ENCODE data around the gene POLR3F. TPM values are rescaled to one million over a fixed set of nuclear protein-coding genes. Genes with fewer than 3 reads are reported as not detected.

POLR3F gene
- total and polyA plus RNA-seq, 10 donors = 6.7 to 12.0 (median 7.7) TPM

DNA sequence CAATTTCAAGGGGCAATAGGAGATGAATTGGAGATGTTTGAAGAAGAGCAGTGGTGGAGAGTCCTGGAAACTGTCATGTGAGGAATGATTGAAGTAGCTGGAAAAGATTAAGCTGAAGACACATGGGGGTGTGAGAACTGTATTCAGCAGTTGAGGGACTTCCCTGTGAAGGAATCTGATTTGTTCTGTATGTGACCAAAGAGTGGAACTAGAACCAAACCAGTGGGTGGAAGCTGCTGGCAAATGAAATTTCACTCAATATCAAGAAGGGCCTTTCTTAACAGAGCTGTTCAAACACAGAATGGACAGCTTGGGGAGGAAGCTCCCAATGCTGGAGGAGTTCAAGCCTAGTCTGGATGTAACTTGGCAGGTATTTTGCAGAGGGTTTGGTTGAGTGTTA, 61.9 kb downstream of the POLR3F start:
- H3K4me3 ChIP-seq = no peak overlapping the region
- no peaks in the 10 kb centered on the region for H3K27me3 ChIP-seq (replicated peaks in 1 of 7)

DNA sequence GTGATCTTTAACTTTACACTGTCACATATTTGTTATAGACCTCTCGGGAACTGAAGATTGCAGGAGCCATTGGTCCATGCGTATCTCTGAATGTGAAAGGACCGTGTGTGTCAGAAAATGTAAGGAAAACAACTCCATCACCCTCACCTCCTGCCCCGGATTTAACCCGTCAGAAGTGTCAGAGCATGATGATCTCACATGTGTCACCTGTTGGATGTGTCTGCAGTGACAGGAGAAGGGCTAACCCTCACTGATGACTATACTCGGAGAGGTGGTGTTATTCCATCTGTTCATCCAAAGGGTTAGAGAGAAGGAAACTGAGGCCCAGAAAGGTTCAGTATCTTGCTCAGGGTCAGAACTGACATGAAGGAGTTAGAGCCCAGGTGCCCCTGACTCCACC, 65.4 kb downstream of the POLR3F start:
- 83 to 96% (median 94%) methylated on average over 6 of the region's 6 CpGs for WGBS, 5 donors
- Histone ChIP-seq H3K4me3 (no peak overlapping the region), H3K4me1 (no peaks in the 10 kb centered on the region), H3K9me3 (no peaks in the 10 kb centered on the region), H3K36me3 (peaks cover 3 to 100% (median 86%) of the 10 kb centered on the region in 6 donors), H3K27me3 (replicated peaks in 1 of 7) (no peaks in the 10 kb centered on the region), H3K27ac (no peak overlapping the region)
- TF ChIP-seq, protein P1, sequence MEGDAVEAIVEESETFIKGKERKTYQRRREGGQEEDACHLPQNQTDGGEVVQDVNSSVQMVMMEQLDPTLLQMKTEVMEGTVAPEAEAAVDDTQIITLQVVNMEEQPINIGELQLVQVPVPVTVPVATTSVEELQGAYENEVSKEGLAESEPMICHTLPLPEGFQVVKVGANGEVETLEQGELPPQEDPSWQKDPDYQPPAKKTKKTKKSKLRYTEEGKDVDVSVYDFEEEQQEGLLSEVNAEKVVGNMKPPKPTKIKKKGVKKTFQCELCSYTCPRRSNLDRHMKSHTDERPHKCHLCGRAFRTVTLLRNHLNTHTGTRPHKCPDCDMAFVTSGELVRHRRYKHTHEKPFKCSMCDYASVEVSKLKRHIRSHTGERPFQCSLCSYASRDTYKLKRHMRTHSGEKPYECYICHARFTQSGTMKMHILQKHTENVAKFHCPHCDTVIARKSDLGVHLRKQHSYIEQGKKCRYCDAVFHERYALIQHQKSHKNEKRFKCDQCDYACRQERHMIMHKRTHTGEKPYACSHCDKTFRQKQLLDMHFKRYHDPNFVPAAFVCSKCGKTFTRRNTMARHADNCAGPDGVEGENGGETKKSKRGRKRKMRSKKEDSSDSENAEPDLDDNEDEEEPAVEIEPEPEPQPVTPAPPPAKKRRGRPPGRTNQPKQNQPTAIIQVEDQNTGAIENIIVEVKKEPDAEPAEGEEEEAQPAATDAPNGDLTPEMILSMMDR (IDR thresholded peaks at IDR 0.05 in 8 of 11, conservative IDR thresholded peaks at IDR 0.05 in 3 of 11) = no peak
- no peak for TF ChIP-seq POLR2A (IDR thresholded peaks at IDR 0.05)
- TF ChIP-seq POLR2AphosphoS5 (IDR thresholded peaks at IDR 0.05) = no peak
- no peak for DNase-seq
- intact Hi-C loops (cut with DNase I; ENCODE audit: low total_unique reads) = no loop called here

More for the DNA sequence above, 61.9 kb downstream of the POLR3F start:
- Histone ChIP-seq H3K27ac (no peak overlapping the region), H3K9me3 (no peaks in the 10 kb centered on the region), H3K4me1 (no peaks in the 10 kb centered on the region), H3K36me3 (peaks cover 5 to 100% (median 95%) of the 10 kb centered on the region in 6 donors)
- intact Hi-C loops (cut with DNase I; ENCODE audit: low total_unique reads) = no loop called here
- no peak for DNase-seq
- no peak for TF ChIP-seq POLR2A (IDR thresholded peaks at IDR 0.05)
- no peak for TF ChIP-seq POLR2AphosphoS5 (IDR thresholded peaks at IDR 0.05)
- TF ChIP-seq, protein P1 (IDR thresholded peaks at IDR 0.05 in 8 of 11, conservative IDR thresholded peaks at IDR 0.05 in 3 of 11) = no peak

DNA sequence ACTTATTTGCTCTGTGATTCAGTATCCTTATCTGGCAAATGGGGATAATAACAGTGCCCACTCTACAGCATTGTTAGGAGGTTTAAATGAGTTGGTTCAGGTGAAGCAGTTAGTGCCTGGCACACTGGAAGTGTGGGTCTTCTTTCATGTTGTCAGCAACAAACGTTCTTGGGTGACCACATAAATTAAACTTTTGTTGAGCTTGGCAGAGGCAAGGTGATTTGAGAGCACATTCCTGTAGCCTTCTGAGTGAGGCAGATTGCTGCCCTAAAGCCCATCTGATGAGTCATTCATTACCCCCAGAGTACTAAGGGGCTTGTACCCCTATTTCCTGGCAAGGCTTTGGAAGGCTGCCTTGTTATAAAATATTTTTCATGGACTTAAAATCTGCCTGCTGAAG, 66.3 kb downstream of the POLR3F start:
- peaks cover 2 to 100% (median 84%) of the 10 kb centered on the region in 6 donors for H3K36me3 ChIP-seq
- no peaks in the 10 kb centered on the region for H3K9me3 ChIP-seq
- no peak for DNase-seq
- intact Hi-C loops (cut with DNase I; ENCODE audit: low total_unique reads) = no loop called here
- no peaks in the 10 kb centered on the region for H3K27me3 ChIP-seq (replicated peaks in 1 of 7)
- H3K4me1 ChIP-seq = no peaks in the 10 kb centered on the region
- 57 to 74% (median 69%) methylated on average over 1 of the region's 1 CpG for WGBS, 5 donors
- H3K4me3 ChIP-seq = no peak overlapping the region
- TF ChIP-seq POLR2A (IDR thresholded peaks at IDR 0.05) (no peak), POLR2AphosphoS5 (IDR thresholded peaks at IDR 0.05) (no peak)
- TF ChIP-seq, protein P1 (IDR thresholded peaks at IDR 0.05 in 8 of 11, conservative IDR thresholded peaks at IDR 0.05 in 3 of 11) = no peak
- no peak overlapping the region for H3K27ac ChIP-seq

DNA sequence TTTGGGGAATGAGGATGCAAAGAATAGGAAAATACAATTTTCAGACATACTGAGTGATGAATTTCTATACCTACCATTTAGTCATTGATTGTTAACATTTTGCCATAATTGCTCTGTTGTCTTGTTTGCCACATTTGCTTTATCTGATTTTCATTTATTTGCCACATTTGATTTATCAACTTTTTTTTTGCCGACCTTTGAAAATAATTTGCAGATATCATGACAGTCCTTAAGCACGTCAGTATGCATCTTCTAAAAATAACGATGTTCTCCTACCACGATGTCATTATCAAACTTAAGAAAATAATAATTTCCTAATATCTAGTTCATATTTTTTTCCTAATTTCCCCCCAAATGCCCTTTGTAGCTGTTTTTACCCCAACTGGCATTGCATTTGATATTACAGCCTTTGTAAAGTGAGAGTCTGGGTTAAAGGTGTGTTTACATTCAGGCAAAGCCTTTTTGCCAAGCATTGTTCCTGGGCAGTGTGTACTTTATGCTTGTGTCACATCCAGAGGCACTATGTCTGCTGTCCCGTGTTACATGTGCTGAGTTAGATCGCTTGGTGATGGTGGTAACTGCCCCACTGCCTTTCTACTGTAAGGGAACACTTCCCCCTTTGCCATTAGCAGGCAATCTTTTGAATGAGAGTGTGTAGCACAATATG, 66.9 kb downstream of the POLR3F start:
- TF ChIP-seq, protein P1 (IDR thresholded peaks at IDR 0.05 in 8 of 11, conservative IDR thresholded peaks at IDR 0.05 in 3 of 11) = no peak
- TF ChIP-seq POLR2A (IDR thresholded peaks at IDR 0.05) = no peak
- H3K36me3 ChIP-seq = peaks cover 2 to 100% (median 79%) of the 10 kb centered on the region in 6 donors
- intact Hi-C loops (cut with DNase I; ENCODE audit: low total_unique reads) = no loop called here
- H3K4me1 ChIP-seq = no peaks in the 10 kb centered on the region
- no peak for DNase-seq
- no peaks in the 10 kb centered on the region for H3K9me3 ChIP-seq
- H3K4me3 ChIP-seq = no peak overlapping the region
- 84 to 93% (median 87%) methylated on average over 6 of the region's 6 CpGs for WGBS, 5 donors
- no peak overlapping the region for H3K27ac ChIP-seq
- H3K27me3 ChIP-seq (replicated peaks in 1 of 7) = no peaks in the 10 kb centered on the region

Small RNAs within 50 kb of the gene (microRNA-seq; reads per million reads assigned to microRNA genes)
- gene MIR3192 = 0.57 to 1.8 (median 1.1) reads per million in 3 donors

Small RNAs within 50 kb of the gene (small RNA-seq; reads per million reads assigned to genes)
- gene MIR3192 (0 reads per million in 4 donors), gene RNA5SP476 (0 to 0.06 (median 0) reads per million in 4 donors)

Other genes starting within 250 kb of the POLR3F start
- gene ZNF133, start 178.9 kb upstream of the POLR3F start, total RNA-seq = 10 to 100 TPM in 6 of 7 donors, 1 to 10 TPM in 1; 9.5 to 16.9 (median 15.0) TPM
- 10 to 100 TPM in 2 of 3 donors, 1 to 10 TPM in 1; 8.7 to 15.6 (median 12.2) TPM for gene ZNF133, start 178.9 kb upstream of the POLR3F start, polyA plus RNA-seq
- 1 to 10 TPM; 1.4 to 4.1 (median 2.8) TPM for gene DZANK1, start 360 bp upstream of the POLR3F start, total RNA-seq
- 1 to 10 TPM; 1.5 to 2.2 (median 2.0) TPM for gene DZANK1, start 360 bp upstream of the POLR3F start, polyA plus RNA-seq
- 10 to 100 TPM in 5 of 7 donors, 1 to 10 TPM in 2; 7.3 to 13.4 (median 10.9) TPM for gene RBBP9, start 29.8 kb downstream of the POLR3F start, total RNA-seq
- 1 to 10 TPM; 2.8 to 5.5 (median 4.1) TPM for gene RBBP9, start 29.8 kb downstream of the POLR3F start, polyA plus RNA-seq
- 10 to 100 TPM; 42.8 to 67.5 (median 56.9) TPM for gene SEC23B, start 40.5 kb downstream of the POLR3F start, total RNA-seq
- 10 to 100 TPM in 2 of 3 donors, 1 to 10 TPM in 1; 7.2 to 16.1 (median 10.0) TPM for gene SEC23B, start 40.5 kb downstream of the POLR3F start, polyA plus RNA-seq
- 100 to 1,000 TPM in 1 of 7 donors, 10 to 100 TPM in 6; 36.5 to 104 (median 47.7) TPM for gene SMIM26, start 100.0 kb downstream of the POLR3F start, total RNA-seq
- gene SMIM26, start 100.0 kb downstream of the POLR3F start, polyA plus RNA-seq = 100 to 1,000 TPM; 116 to 127 (median 126) TPM
- 10 to 100 TPM; 18.3 to 29.7 (median 24.6) TPM for gene DTD1, start 120.7 kb downstream of the POLR3F start, total RNA-seq
- 10 to 100 TPM; 17.4 to 22.8 (median 21.8) TPM for gene DTD1, start 120.7 kb downstream of the POLR3F start, polyA plus RNA-seq

All from spleen (tissue), 11 donors.